Suprapubic skin (tissue), 4 donors: ENCODE data around the gene CPEB2. TPM values are rescaled to one million over a fixed set of nuclear protein-coding genes. Genes with fewer than 3 reads are reported as not detected.

Experiments
- DNase-seq, 2 donors: peaks; one replicate each; pipeline ENCODE4 v3.0.0-alpha.2; 2019; ENCODE audit warnings: low spot score in 2 of 2
- H3K27ac ChIP-seq: fragments of 200-600 bp; sonication (generic); one replicate; pipeline ENCODE4 v1.5.1; 2019
- H3K27me3 ChIP-seq: fragments of 200-600 bp; sonication (generic); one replicate; pipeline ENCODE4 v1.5.1; 2019
- H3K36me3 ChIP-seq: fragments of 200-600 bp; sonication (generic); one replicate; pipeline ENCODE4 v1.5.1; 2019
- H3K4me1 ChIP-seq: fragments of 200-600 bp; sonication (generic); one replicate; pipeline ENCODE4 v1.5.1; 2019
- H3K4me3 ChIP-seq: fragments of 200-600 bp; sonication (generic); one replicate; pipeline ENCODE4 v1.5.1; 2019; ENCODE audit warnings: mild to moderate bottlenecking
- H3K9me3 ChIP-seq: fragments of 200-600 bp; sonication (generic); one replicate; pipeline ENCODE4 v1.5.1; 2019
- CTCF ChIP-seq, 2 donors: fragments of 200-600 bp in 1 of 2; fragments of 450-650 bp in 1 of 2; sonication (generic) in 1 of 2; IDR thresholded peaks; one replicate each; pipeline ENCODE4 v1.5.1; 2016 to 2019; ENCODE audit warnings: antibody characterized with exemption in 2 of 2, mild to moderate bottlenecking in 1 of 2, moderate library complexity in 1 of 2
- EP300 ChIP-seq: sonication (generic); formaldehyde crosslinking; IDR thresholded peaks from one replicate; pipeline ENCODE4 v1.6.1; 2017; ENCODE audit warnings: antibody characterized with exemption
- POLR2A ChIP-seq, 2 donors: fragments of 450-650 bp; IDR thresholded peaks; one replicate each; pipeline ENCODE4 v1.6.1; 2017; ENCODE audit warnings: antibody characterized with exemption in 2 of 2, mild to moderate bottlenecking in 2 of 2, moderate library complexity in 2 of 2
- POLR2AphosphoS5 ChIP-seq, 3 donors: sonication (generic); formaldehyde crosslinking; IDR thresholded peaks; one replicate each; pipeline ENCODE4 v1.6.1; 2017; ENCODE audit warnings: antibody characterized with exemption in 3 of 3
- WGBS: methylation state at CpG from one replicate; pipeline ENCODE4 v1.1.5; 2018; 5-methylcytosine and 5-hydroxymethylcytosine counted together
- total RNA-seq, 4 donors: library from RNA; depleted of rRNA; stranded (reverse); fragments of >200 nt; gene quantifications; one replicate each; pipeline ENCODE4 v1.1.0, GENCODE V29; 2016

Gene CPEB2
- total RNA-seq, 4 donors from 2014 or later: 43.6 to 70.1 (median 49.8) TPM

GRCh38 chr4:14977830-14978229 lies 24.5 kb upstream of the CPEB2 start:
- Histone ChIP-seq H3K4me1 (no peaks in the 10 kb centered on the region), H3K27ac (no peak overlapping the region), H3K27me3 (no peaks in the 10 kb centered on the region), H3K36me3 (no peaks in the 10 kb centered on the region), H3K4me3 (no peak overlapping the region), H3K9me3 (peaks cover 4% of the 10 kb centered on the region)
- TF ChIP-seq POLR2AphosphoS5 (IDR thresholded peaks at IDR 0.05): no peak
- TF ChIP-seq CTCF (IDR thresholded peaks at IDR 0.05): no peak
- TF ChIP-seq POLR2A (IDR thresholded peaks at IDR 0.05): no peak
- TF ChIP-seq EP300: no peak
- no peak for DNase-seq

GRCh38 chr4:14984448-14984847 lies 17.8 kb upstream of the CPEB2 start:
- Histone ChIP-seq H3K27ac (no peak overlapping the region), H3K27me3 (no peaks in the 10 kb centered on the region), H3K4me1 (peaks cover 7% of the 10 kb centered on the region), H3K4me3 (no peak overlapping the region), H3K9me3 (no peaks in the 10 kb centered on the region), H3K36me3 (no peaks in the 10 kb centered on the region)
- WGBS: 58% methylated on average over 1 of the region's 1 CpG
- no peak for DNase-seq
- TF ChIP-seq POLR2A (IDR thresholded peaks at IDR 0.05): no peak
- TF ChIP-seq POLR2AphosphoS5 (IDR thresholded peaks at IDR 0.05): no peak

GRCh38 chr4:14985161-14985560 lies 17.1 kb upstream of the CPEB2 start:
- no peaks in the 10 kb centered on the region for H3K9me3 ChIP-seq
- no peak overlapping the region for H3K27ac ChIP-seq
- no peak overlapping the region for H3K4me3 ChIP-seq
- no peaks in the 10 kb centered on the region for H3K36me3 ChIP-seq
- H3K27me3 ChIP-seq: no peaks in the 10 kb centered on the region
- H3K4me1 ChIP-seq: peaks cover 7% of the 10 kb centered on the region
- 75% methylated on average over 1 of the region's 1 CpG for WGBS
- no peak for DNase-seq
- TF ChIP-seq CTCF (IDR thresholded peaks at IDR 0.05) (no peak), EP300 (no peak)

- WGBS: 96% methylated on average over 1 of the region's 1 CpG
- Histone ChIP-seq H3K4me1 (peaks cover 7% of the 10 kb centered on the region), H3K4me3 (no peak overlapping the region), H3K9me3 (no peaks in the 10 kb centered on the region), H3K27ac (no peak overlapping the region), H3K27me3 (no peaks in the 10 kb centered on the region), H3K36me3 (no peaks in the 10 kb centered on the region)
- DNase-seq: no peak
- TF ChIP-seq POLR2AphosphoS5 (IDR thresholded peaks at IDR 0.05) (no peak), EP300 (no peak), CTCF (IDR thresholded peaks at IDR 0.05) (no peak), POLR2A (IDR thresholded peaks at IDR 0.05) (no peak)
Observed at GRCh38 chr4:14985843-14986242, 16.4 kb upstream of the CPEB2 start.

DNA sequence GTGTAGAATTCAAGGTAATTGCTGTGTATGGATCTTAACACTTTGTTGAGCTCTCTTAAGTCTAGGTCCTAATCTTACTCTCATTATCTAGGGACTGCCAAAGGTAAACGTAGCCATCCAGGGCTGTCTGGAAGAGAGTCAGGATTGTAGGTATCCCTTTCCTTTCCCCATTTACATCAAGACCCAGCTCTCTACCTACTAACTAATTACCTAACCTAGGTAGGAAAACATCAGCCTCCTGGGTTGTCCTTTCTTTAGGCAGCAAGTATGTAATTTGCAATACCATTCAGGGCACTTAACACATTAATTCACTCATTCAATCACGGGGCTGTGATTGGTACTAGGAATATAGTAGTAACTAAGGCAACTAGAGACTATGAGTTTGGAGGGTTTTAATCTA lies 15.2 kb upstream of the CPEB2 start:
- no peak for TF ChIP-seq POLR2A (IDR thresholded peaks at IDR 0.05)
- TF ChIP-seq CTCF (IDR thresholded peaks at IDR 0.05): no peak
- TF ChIP-seq POLR2AphosphoS5 (IDR thresholded peaks at IDR 0.05): no peak
- TF ChIP-seq EP300: no peak
- no peak overlapping the region for H3K4me3 ChIP-seq
- no peaks in the 10 kb centered on the region for H3K27me3 ChIP-seq
- H3K27ac ChIP-seq: no peak overlapping the region
- no peaks in the 10 kb centered on the region for H3K9me3 ChIP-seq
- DNase-seq: no peak
- no peaks in the 10 kb centered on the region for H3K36me3 ChIP-seq
- WGBS: 63% methylated on average over 2 of the region's 2 CpGs
- peaks cover 7% of the 10 kb centered on the region for H3K4me1 ChIP-seq

GRCh38 chr4:14990484-14990883 lies 11.8 kb upstream of the CPEB2 start:
- TF ChIP-seq POLR2AphosphoS5 (IDR thresholded peaks at IDR 0.05) (no peak), POLR2A (IDR thresholded peaks at IDR 0.05) (no peak), EP300 (no peak), CTCF (IDR thresholded peaks at IDR 0.05) (no peak)
- peaks cover 4% of the 10 kb centered on the region for H3K4me1 ChIP-seq
- WGBS: 68% methylated on average over 1 of the region's 1 CpG
- no peaks in the 10 kb centered on the region for H3K27me3 ChIP-seq
- no peak overlapping the region for H3K27ac ChIP-seq
- H3K36me3 ChIP-seq: no peaks in the 10 kb centered on the region
- no peak overlapping the region for H3K4me3 ChIP-seq
- H3K9me3 ChIP-seq: no peaks in the 10 kb centered on the region
- no peak for DNase-seq
